ENCODE results near the gene SCYL3. TPM values are rescaled to one million over a fixed set of nuclear protein-coding genes. Genes with fewer than 3 reads are reported as not detected.
A peak's percentile ranks its signal among the peaks of the same experiment; 100 is the strongest.

SCYL3 gene
- total RNA-seq, 1 donor = 10.1 TPM

DNA sequence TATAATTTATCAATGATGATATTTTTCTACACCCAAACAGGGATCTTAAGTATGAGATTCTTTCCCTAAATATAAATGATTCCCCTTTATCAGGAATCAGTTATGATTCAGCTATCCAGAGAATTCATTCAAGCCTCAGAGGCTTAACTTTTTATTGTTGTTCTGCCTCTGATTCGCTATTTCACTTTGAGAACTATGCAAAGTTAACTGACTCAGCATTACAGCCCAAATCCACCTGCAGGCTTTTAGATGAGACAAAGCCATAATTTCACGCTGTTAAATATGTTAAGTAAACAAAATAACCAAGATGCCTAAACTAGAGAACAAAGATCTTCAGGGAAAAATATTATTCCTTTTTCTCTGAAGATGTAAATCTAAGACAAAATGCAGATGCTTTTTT is 8.5 kb downstream of the SCYL3 start:
- no peak overlapping the region for H2AFZ ChIP-seq (ENCODE audit: low read length)
- DNase-seq (ENCODE audit: insufficient read length, low spot score, missing footprints) = no peak
- H3K27ac ChIP-seq (ENCODE audit: low read depth, low read length) = no peak overlapping the region
- H3K36me3 ChIP-seq (ENCODE audit: insufficient read depth, low read length) = peaks cover 15% of the 10 kb centered on the region
- no peak overlapping the region for H3K4me3 ChIP-seq (ENCODE audit: insufficient read depth, low read length)
- H3K4me1 ChIP-seq (ENCODE audit: insufficient read depth, low read length) = peaks cover 25% of the 10 kb centered on the region
- H4K20me1 ChIP-seq (ENCODE audit: insufficient read depth, low read length) = peaks cover 10% of the 10 kb centered on the region
- H3K9me3 ChIP-seq (ENCODE audit: low read depth, low read length) = no peaks in the 10 kb centered on the region
- peaks cover 32% of the 10 kb centered on the region for H3K79me2 ChIP-seq (ENCODE audit: insufficient read depth, low read length)
- H3K4me2 ChIP-seq (ENCODE audit: insufficient read depth, low read length) = no peak overlapping the region
- TF ChIP-seq, protein P1, sequence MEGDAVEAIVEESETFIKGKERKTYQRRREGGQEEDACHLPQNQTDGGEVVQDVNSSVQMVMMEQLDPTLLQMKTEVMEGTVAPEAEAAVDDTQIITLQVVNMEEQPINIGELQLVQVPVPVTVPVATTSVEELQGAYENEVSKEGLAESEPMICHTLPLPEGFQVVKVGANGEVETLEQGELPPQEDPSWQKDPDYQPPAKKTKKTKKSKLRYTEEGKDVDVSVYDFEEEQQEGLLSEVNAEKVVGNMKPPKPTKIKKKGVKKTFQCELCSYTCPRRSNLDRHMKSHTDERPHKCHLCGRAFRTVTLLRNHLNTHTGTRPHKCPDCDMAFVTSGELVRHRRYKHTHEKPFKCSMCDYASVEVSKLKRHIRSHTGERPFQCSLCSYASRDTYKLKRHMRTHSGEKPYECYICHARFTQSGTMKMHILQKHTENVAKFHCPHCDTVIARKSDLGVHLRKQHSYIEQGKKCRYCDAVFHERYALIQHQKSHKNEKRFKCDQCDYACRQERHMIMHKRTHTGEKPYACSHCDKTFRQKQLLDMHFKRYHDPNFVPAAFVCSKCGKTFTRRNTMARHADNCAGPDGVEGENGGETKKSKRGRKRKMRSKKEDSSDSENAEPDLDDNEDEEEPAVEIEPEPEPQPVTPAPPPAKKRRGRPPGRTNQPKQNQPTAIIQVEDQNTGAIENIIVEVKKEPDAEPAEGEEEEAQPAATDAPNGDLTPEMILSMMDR (IDR thresholded peaks at IDR 0.05; ENCODE audit: extremely low read depth, low read depth, low read length) = no peak
- H3K27me3 ChIP-seq (ENCODE audit: insufficient read depth, low read length) = no peaks in the 10 kb centered on the region

DNA sequence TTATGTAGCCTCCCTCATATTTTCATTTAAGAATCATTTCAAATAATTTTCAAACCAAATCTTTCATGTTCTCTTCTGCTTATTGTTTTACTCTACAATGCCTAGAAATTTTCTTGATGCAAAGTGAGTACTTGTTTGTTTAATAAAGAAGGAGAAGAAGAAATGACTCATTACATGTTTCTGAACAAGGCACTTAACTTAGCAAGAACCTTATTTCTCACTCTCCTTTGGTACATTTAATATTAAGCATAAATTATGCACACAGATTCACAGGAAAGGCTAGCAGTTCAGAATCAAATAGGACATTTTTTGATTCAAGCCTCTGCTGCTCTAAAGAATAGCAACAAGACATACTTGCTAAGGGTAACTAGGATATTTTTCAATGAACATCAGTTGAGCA is 9.1 kb downstream of the SCYL3 start:
- Histone ChIP-seq H3K79me2 (ENCODE audit: insufficient read depth, low read length) (peaks cover 26% of the 10 kb centered on the region), H3K36me3 (ENCODE audit: insufficient read depth, low read length) (peaks cover 15% of the 10 kb centered on the region), H4K20me1 (ENCODE audit: insufficient read depth, low read length) (peaks cover 12% of the 10 kb centered on the region), H3K27ac (ENCODE audit: low read depth, low read length) (peak overlapping the region; percentile 15), H3K4me3 (ENCODE audit: insufficient read depth, low read length) (no peak overlapping the region), H3K9me3 (ENCODE audit: low read depth, low read length) (no peaks in the 10 kb centered on the region), H3K27me3 (ENCODE audit: insufficient read depth, low read length) (no peaks in the 10 kb centered on the region), H2AFZ (ENCODE audit: low read length) (no peak overlapping the region), H3K4me1 (ENCODE audit: insufficient read depth, low read length) (peaks cover 25% of the 10 kb centered on the region), H3K4me2 (ENCODE audit: insufficient read depth, low read length) (no peak overlapping the region)
- no peak for DNase-seq (ENCODE audit: insufficient read length, low spot score, missing footprints)
- TF ChIP-seq, protein P1 (IDR thresholded peaks at IDR 0.05; ENCODE audit: extremely low read depth, low read depth, low read length) = no peak

DNA sequence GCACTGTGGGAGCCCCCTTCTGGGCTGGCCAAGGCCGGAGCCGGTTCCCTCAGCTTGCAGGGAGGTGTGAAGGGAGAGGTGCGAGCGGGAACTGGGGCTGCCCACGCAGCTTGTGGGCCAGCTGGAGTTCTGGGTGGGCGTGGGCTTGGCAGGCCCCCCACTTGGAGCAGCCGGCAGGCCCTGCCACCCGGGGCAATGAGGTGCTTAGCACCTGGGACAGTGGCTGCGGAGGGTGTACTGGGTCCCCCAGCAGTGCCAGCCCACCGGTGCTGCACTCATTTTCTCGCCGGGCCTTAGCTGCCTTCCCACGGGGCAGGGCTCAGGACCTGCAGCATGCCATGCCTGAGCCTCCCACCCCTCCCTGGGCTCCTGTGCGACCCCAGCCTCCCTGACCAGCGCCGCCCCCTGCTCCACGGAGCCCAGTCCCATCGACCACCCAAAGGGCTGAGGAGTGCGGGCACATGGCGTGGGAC is 11.6 kb downstream of the SCYL3 start:
- H3K27me3 ChIP-seq (ENCODE audit: insufficient read depth, low read length) = no peaks in the 10 kb centered on the region
- peaks cover 7% of the 10 kb centered on the region for H4K20me1 ChIP-seq (ENCODE audit: insufficient read depth, low read length)
- H2AFZ ChIP-seq (ENCODE audit: low read length) = no peak overlapping the region
- TF ChIP-seq, protein P1 (IDR thresholded peaks at IDR 0.05; ENCODE audit: extremely low read depth, low read depth, low read length) = no peak
- no peak overlapping the region for H3K4me3 ChIP-seq (ENCODE audit: insufficient read depth, low read length)
- H3K36me3 ChIP-seq (ENCODE audit: insufficient read depth, low read length) = peaks cover 13% of the 10 kb centered on the region
- DNase-seq (ENCODE audit: insufficient read length, low spot score, missing footprints) = no peak
- peaks cover 18% of the 10 kb centered on the region for H3K4me1 ChIP-seq (ENCODE audit: insufficient read depth, low read length)
- no peak overlapping the region for H3K4me2 ChIP-seq (ENCODE audit: insufficient read depth, low read length)
- no peak overlapping the region for H3K27ac ChIP-seq (ENCODE audit: low read depth, low read length)
- peaks cover 19% of the 10 kb centered on the region for H3K79me2 ChIP-seq (ENCODE audit: insufficient read depth, low read length)
- no peaks in the 10 kb centered on the region for H3K9me3 ChIP-seq (ENCODE audit: low read depth, low read length)

DNA sequence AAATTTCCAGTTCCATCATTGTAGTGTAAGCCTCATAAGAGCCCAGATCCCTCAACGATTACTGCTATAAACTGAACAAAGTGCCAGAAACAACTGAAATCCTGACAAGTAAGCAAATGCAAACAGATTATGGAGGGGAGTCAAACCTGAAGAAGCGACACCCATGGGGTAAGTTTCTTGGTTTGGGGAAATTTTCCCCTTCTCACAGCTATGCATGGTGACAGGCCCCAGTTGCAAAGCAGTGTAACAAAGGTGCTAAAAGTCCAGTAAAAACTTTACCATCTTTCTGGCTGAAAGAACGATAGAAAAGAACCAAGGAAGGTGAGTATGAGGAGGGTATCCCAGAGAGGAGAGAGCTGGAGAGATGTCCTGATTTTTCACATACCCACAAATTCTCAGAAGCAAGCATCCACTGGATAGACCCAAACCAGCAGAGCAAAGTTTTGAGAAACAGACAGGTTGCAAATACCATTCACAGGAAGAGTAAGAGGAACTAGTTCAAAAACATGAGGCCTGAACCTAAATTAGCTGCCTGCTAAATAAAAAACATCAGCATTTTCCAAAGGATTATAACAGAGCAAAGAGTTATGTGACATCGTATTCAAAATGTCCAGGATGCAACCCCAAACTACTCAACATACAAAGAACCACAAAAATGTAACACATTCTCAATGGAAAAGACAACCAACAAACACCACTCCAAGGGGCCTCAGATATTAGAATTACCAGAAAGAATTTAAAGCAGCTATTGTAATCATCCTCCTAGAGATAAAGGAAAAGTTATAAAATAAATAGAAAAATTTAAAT is 14.5 kb downstream of the SCYL3 start:
- Histone ChIP-seq H3K4me2 (ENCODE audit: insufficient read depth, low read length) (no peak overlapping the region), H2AFZ (ENCODE audit: low read length) (no peak overlapping the region), H3K27ac (ENCODE audit: low read depth, low read length) (no peak overlapping the region), H4K20me1 (ENCODE audit: insufficient read depth, low read length) (peaks cover 2% of the 10 kb centered on the region), H3K4me3 (ENCODE audit: insufficient read depth, low read length) (no peak overlapping the region), H3K27me3 (ENCODE audit: insufficient read depth, low read length) (no peaks in the 10 kb centered on the region), H3K79me2 (ENCODE audit: insufficient read depth, low read length) (peaks cover 12% of the 10 kb centered on the region), H3K4me1 (ENCODE audit: insufficient read depth, low read length) (peaks cover 6% of the 10 kb centered on the region), H3K36me3 (ENCODE audit: insufficient read depth, low read length) (peaks cover 15% of the 10 kb centered on the region), H3K9me3 (ENCODE audit: low read depth, low read length) (no peaks in the 10 kb centered on the region)
- TF ChIP-seq, protein P1 (IDR thresholded peaks at IDR 0.05; ENCODE audit: extremely low read depth, low read depth, low read length) = no peak
- DNase-seq (ENCODE audit: insufficient read length, low spot score, missing footprints) = no peak

Data from osteoblast (primary cell).